ENCODE data around the gene NSUN5.

DNA sequence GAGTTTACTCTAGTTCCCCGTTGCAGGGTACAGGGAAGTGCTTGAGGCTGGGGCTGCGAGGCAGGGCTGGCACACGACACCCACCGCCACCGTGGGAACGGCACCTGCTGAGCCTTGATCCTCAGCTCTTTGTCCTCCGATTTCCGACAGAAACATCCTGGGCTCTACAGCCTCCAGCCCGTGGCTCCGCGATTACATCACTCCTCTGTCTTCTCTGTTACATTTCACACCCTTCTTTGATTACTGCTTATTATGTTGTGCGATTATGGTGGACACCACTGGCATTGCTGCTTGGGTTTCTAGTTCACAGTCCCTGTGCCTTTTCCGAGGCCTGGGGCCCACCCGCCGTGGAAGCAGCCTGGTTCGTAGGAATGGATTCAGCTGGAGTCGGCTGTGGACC lies 46.2 kb upstream of the NSUN5 start:
- TF ChIP-seq, protein P1, sequence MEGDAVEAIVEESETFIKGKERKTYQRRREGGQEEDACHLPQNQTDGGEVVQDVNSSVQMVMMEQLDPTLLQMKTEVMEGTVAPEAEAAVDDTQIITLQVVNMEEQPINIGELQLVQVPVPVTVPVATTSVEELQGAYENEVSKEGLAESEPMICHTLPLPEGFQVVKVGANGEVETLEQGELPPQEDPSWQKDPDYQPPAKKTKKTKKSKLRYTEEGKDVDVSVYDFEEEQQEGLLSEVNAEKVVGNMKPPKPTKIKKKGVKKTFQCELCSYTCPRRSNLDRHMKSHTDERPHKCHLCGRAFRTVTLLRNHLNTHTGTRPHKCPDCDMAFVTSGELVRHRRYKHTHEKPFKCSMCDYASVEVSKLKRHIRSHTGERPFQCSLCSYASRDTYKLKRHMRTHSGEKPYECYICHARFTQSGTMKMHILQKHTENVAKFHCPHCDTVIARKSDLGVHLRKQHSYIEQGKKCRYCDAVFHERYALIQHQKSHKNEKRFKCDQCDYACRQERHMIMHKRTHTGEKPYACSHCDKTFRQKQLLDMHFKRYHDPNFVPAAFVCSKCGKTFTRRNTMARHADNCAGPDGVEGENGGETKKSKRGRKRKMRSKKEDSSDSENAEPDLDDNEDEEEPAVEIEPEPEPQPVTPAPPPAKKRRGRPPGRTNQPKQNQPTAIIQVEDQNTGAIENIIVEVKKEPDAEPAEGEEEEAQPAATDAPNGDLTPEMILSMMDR (IDR thresholded peaks at IDR 0.05): no peak
- TF ChIP-seq POLR2A (IDR thresholded peaks at IDR 0.05): no peak

All from thyroid gland (tissue), 4 donors.